ENCODE results near the gene C11orf68.

DNA sequence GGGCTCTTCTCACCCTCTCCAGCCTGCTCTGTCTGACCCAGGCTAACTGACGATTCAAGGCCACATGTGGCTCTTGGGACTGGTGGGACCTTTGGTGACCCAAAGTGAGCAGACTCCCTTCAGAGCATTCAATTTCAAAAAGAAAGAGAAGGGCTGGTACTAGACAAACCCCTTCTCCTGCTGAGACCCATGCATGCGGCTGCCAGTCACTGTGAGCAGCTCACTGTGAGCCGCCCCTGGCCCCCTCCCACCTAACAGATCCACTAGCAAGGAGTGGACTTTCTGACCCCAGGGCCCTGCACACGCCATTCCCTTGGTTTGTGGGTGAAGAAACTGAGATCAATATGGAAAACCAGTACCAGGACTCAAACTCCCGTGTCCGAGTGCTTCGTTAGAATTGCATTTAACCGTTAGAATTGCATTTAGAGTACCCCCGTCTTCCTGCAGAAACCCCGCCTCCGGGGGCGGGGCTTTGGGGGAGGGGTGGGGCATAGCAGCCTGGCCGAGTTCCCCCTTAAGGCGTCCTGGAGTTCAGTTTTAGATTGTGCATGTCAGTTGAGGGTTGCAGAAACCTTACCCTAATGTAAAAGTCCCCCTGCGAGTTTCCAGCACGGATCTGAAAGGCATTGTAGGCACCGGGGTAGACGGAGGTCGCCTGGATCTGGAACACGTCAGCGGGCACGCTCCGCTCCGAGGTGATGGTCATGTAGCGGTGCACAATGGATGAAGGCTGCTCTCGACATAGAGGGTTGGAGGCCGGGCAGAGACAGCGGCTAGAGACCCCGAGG, 51.4 kb downstream of the C11orf68 start:
- TF ChIP-seq, protein P1, sequence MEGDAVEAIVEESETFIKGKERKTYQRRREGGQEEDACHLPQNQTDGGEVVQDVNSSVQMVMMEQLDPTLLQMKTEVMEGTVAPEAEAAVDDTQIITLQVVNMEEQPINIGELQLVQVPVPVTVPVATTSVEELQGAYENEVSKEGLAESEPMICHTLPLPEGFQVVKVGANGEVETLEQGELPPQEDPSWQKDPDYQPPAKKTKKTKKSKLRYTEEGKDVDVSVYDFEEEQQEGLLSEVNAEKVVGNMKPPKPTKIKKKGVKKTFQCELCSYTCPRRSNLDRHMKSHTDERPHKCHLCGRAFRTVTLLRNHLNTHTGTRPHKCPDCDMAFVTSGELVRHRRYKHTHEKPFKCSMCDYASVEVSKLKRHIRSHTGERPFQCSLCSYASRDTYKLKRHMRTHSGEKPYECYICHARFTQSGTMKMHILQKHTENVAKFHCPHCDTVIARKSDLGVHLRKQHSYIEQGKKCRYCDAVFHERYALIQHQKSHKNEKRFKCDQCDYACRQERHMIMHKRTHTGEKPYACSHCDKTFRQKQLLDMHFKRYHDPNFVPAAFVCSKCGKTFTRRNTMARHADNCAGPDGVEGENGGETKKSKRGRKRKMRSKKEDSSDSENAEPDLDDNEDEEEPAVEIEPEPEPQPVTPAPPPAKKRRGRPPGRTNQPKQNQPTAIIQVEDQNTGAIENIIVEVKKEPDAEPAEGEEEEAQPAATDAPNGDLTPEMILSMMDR (IDR thresholded peaks at IDR 0.05), result no peak
- TF ChIP-seq POLR2A (IDR thresholded peaks at IDR 0.05), result no peak

Data from upper lobe of left lung (tissue), 4 donors.